WTC11 (cell line): ENCODE data around the gene MROH2B. TPM values are rescaled to one million over a fixed set of nuclear protein-coding genes. Genes with fewer than 3 reads are reported as not detected.

Experiments used
- ATAC-seq: fragments of 200-7000 bp; cut with Tn5 transposase; 2 replicates; pipeline ENCODE4 v1.10.0; 2021; ENCODE audit warnings: mild to moderate bottlenecking, moderate library complexity
- CTCF ChIA-PET: fragments of 300-600 bp; sonication (Branson Sonifier 250); formaldehyde crosslinking; loops from one replicate; lab custom pipeline; 2021; ENCODE audit warnings: antibody characterized with exemption; lab: Charles Lee
- POLR2A ChIA-PET: fragments of 350-600 bp; sonication (Branson Sonifier 250); formaldehyde crosslinking; loops from one replicate; lab custom pipeline; 2021; ENCODE audit warnings: antibody characterized with exemption; lab: Charles Lee
- DNase-seq: peaks from one replicate; pipeline ENCODE4 v3.0.0; 2021; ENCODE audit warnings: low spot score
- H3K27ac Mint-ChIP-seq: 2 replicates; pipeline ENCODE4 v1.8.0; 2021; ENCODE audit warnings: mixed read lengths
- H3K27me3 Mint-ChIP-seq: 2 replicates; pipeline ENCODE4 v1.8.0; 2021; ENCODE audit warnings: low read depth, mild to moderate bottlenecking, moderate library complexity, mixed read lengths
- H3K36me3 Mint-ChIP-seq: 2 replicates; pipeline ENCODE4 v1.8.0; 2021; ENCODE audit warnings: mixed read lengths
- H3K4me1 Mint-ChIP-seq: 2 replicates; pipeline ENCODE4 v1.8.0; 2022; ENCODE audit warnings: mixed read lengths
- H3K4me3 Mint-ChIP-seq: 2 replicates; pipeline ENCODE4 v1.8.0; 2021; ENCODE audit warnings: mild to moderate bottlenecking, moderate library complexity, mixed read lengths
- H3K9me3 Mint-ChIP-seq: 2 replicates; pipeline ENCODE4 v1.8.0; 2021; ENCODE audit warnings: mixed read lengths
- AR ChIP-seq: fragments of 250-450 bp; sonication (Bioruptor Pico); IDR thresholded peaks from 2 replicates; pipeline ENCODE4 v1.9.0; 2021; ENCODE audit warnings: mild to moderate bottlenecking
- E2F4 ChIP-seq: sonication (generic); formaldehyde crosslinking; IDR thresholded peaks from 2 replicates; pipeline ENCODE4 v1.8.1; 2022; ENCODE audit warnings: low read depth, mild to moderate bottlenecking, moderate library complexity, missing genetic modification reagents, borderline replicate concordance
- ESRRA ChIP-seq: sonication (generic); formaldehyde crosslinking; IDR thresholded peaks from 2 replicates; pipeline ENCODE4 v1.8.1; 2022; ENCODE audit warnings: mild to moderate bottlenecking, missing genetic modification reagents, borderline replicate concordance
- GTF2I ChIP-seq: fragments of 250-450 bp; sonication (Bioruptor Pico); conservative IDR thresholded peaks from 2 replicates; pipeline ENCODE4 v1.4.0; 2021; ENCODE audit warnings: mild to moderate bottlenecking
- HMGXB4 ChIP-seq: sonication (generic); formaldehyde crosslinking; IDR thresholded peaks from 2 replicates; pipeline ENCODE4 v1.8.1; 2023; ENCODE audit warnings: mild to moderate bottlenecking, moderate library complexity, missing genetic modification reagents
- KAT7 ChIP-seq: sonication (generic); formaldehyde crosslinking; IDR thresholded peaks from 2 replicates; pipeline ENCODE4 v1.8.1; 2023; ENCODE audit warnings: missing genetic modification reagents, mild to moderate bottlenecking, borderline replicate concordance
- NFATC4 ChIP-seq: fragments of 250-450 bp; sonication (Bioruptor Pico); IDR thresholded peaks from 2 replicates; pipeline ENCODE4 v1.9.0; 2021; ENCODE audit warnings: mild to moderate bottlenecking
- NR1H2 ChIP-seq: sonication (generic); formaldehyde crosslinking; IDR thresholded peaks from 2 replicates; pipeline ENCODE4 v1.9.0; 2021; ENCODE audit warnings: mild to moderate bottlenecking, moderate library complexity, missing genetic modification reagents
- NR2C2 ChIP-seq: sonication (generic); formaldehyde crosslinking; IDR thresholded peaks from 2 replicates; pipeline ENCODE4 v1.8.0; 2022; ENCODE audit warnings: mild to moderate bottlenecking, missing genetic modification reagents
- PRRX2 ChIP-seq: fragments of 250-450 bp; sonication (Bioruptor Pico); IDR thresholded peaks from 2 replicates; pipeline ENCODE4 v1.8.0; 2021; ENCODE audit warnings: mild to moderate bottlenecking
- RORB ChIP-seq: fragments of 250-450 bp; sonication (Bioruptor Pico); IDR thresholded peaks from 2 replicates; pipeline ENCODE4 v1.9.0; 2021; ENCODE audit warnings: mild to moderate bottlenecking
- TCF7 ChIP-seq: sonication (generic); formaldehyde crosslinking; IDR thresholded peaks from 2 replicates; pipeline ENCODE4 v1.8.0; 2022; ENCODE audit warnings: mild to moderate bottlenecking, low read depth, missing genetic modification reagents, moderate library complexity
- ZNF121 ChIP-seq: sonication (generic); formaldehyde crosslinking; IDR thresholded peaks from 2 replicates; pipeline ENCODE4 v1.8.0; 2023; ENCODE audit warnings: missing genetic modification reagents
- ZNF138 ChIP-seq: sonication (generic); formaldehyde crosslinking; conservative IDR thresholded peaks from 2 replicates; pipeline ENCODE4 v1.8.1; 2022; ENCODE audit warnings: mild to moderate bottlenecking, moderate library complexity, missing genetic modification reagents
- ZNF219 ChIP-seq: sonication (generic); formaldehyde crosslinking; IDR thresholded peaks from 2 replicates; pipeline ENCODE4 v1.8.0; 2023; ENCODE audit warnings: missing genetic modification reagents, mild to moderate bottlenecking, borderline replicate concordance
- ZNF396 ChIP-seq: fragments of 250-450 bp; sonication (Bioruptor Pico); IDR thresholded peaks from 2 replicates; pipeline ENCODE4 v1.8.0; 2021; ENCODE audit warnings: mild to moderate bottlenecking, moderate library complexity, borderline replicate concordance
- ZNF512 ChIP-seq: sonication (generic); formaldehyde crosslinking; IDR thresholded peaks from 2 replicates; pipeline ENCODE4 v1.8.1; 2022; ENCODE audit warnings: missing genetic modification reagents, borderline replicate concordance
- ZNF671 ChIP-seq: fragments of 250-450 bp; sonication (Bioruptor Pico); IDR thresholded peaks from 2 replicates; pipeline ENCODE4 v1.8.0; 2021; ENCODE audit warnings: mild to moderate bottlenecking
- ZSCAN18 ChIP-seq: fragments of 250-450 bp; sonication (Bioruptor Pico); IDR thresholded peaks from 2 replicates; pipeline ENCODE4 v2.1.2; 2022; ENCODE audit warnings: mild to moderate bottlenecking, moderate library complexity
- total RNA-seq: library from RNA; stranded (reverse); gene quantifications from 3 replicates; pipeline ENCODE4 v1.2.3, GENCODE V29; 2021
- TF ChIP-seq, protein P1 (sequence below): sonication (generic); formaldehyde crosslinking; IDR thresholded peaks from 2 replicates; pipeline ENCODE4 v1.8.0; 2022; ENCODE audit warnings: mild to moderate bottlenecking, missing genetic modification reagents
- TF ChIP-seq, protein P2 (sequence below): sonication (generic); formaldehyde crosslinking; IDR thresholded peaks from 2 replicates; pipeline ENCODE4 v1.8.0; 2022; ENCODE audit warnings: mild to moderate bottlenecking, missing genetic modification reagents
- TF ChIP-seq, protein P3 (sequence below): sonication (generic); formaldehyde crosslinking; IDR thresholded peaks from 2 replicates; pipeline ENCODE4 v1.8.0; 2023; ENCODE audit warnings: missing genetic modification reagents
- TF ChIP-seq, protein P4 (sequence below): sonication (generic); formaldehyde crosslinking; IDR thresholded peaks from 2 replicates; pipeline ENCODE4 v1.8.1; 2023; ENCODE audit warnings: mild to moderate bottlenecking, missing genetic modification reagents, moderate library complexity

Gene MROH2B
- total RNA-seq, 1 experiment from 2014 or later = not detected

- 0 out of 2 replicates have a peak, but pooled peaks cover 7% of the 10 kb centered on the region for H3K36me3 Mint-ChIP-seq
- no peak overlapping the region for H3K27ac Mint-ChIP-seq
- ChIA-PET POLR2A (no interaction called here), CTCF (no interaction called here)
- ATAC-seq (no peak), DNase-seq (no peak)
- no peaks in the 10 kb centered on the region for H3K27me3 Mint-ChIP-seq
- H3K4me3 Mint-ChIP-seq = no peak overlapping the region
- H3K9me3 Mint-ChIP-seq = peaks cover 14% of the 10 kb centered on the region
- H3K4me1 Mint-ChIP-seq = no peaks in the 10 kb centered on the region
- TF ChIP-seq ZSCAN18 (CRISPR knock-in tag) (no peak), PRRX2 (CRISPR knock-in tag) (no peak), GTF2I (CRISPR knock-in tag) (no peak), TCF7 (CRISPR knock-in tag) (no peak), KAT7 (no peak), HMGXB4 (CRISPR knock-in tag) (no peak), NFATC4 (CRISPR knock-in tag) (no peak), ESRRA (no peak), NR1H2 (CRISPR knock-in tag) (no peak), ZNF512 (CRISPR knock-in tag) (no peak), ZNF671 (CRISPR knock-in tag) (no peak), ZNF121 (CRISPR knock-in tag) (no peak), E2F4 (no peak), ZNF138 (CRISPR knock-in tag) (no peak)
- TF ChIP-seq, protein P1, sequence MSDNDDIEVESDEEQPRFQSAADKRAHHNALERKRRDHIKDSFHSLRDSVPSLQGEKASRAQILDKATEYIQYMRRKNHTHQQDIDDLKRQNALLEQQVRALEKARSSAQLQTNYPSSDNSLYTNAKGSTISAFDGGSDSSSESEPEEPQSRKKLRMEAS (CRISPR knock-in tag) = no peak
- TF ChIP-seq, protein P2, sequence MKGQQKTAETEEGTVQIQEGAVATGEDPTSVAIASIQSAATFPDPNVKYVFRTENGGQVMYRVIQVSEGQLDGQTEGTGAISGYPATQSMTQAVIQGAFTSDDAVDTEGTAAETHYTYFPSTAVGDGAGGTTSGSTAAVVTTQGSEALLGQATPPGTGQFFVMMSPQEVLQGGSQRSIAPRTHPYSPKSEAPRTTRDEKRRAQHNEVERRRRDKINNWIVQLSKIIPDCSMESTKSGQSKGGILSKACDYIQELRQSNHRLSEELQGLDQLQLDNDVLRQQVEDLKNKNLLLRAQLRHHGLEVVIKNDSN (CRISPR knock-in tag) = no peak
- TF ChIP-seq, protein P3, sequence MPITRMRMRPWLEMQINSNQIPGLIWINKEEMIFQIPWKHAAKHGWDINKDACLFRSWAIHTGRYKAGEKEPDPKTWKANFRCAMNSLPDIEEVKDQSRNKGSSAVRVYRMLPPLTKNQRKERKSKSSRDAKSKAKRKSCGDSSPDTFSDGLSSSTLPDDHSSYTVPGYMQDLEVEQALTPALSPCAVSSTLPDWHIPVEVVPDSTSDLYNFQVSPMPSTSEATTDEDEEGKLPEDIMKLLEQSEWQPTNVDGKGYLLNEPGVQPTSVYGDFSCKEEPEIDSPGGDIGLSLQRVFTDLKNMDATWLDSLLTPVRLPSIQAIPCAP (CRISPR knock-in tag) = no peak
These were observed 86.3 kb downstream of the MROH2B start for GRCh38 chr5:40984884-40985283.

DNA sequence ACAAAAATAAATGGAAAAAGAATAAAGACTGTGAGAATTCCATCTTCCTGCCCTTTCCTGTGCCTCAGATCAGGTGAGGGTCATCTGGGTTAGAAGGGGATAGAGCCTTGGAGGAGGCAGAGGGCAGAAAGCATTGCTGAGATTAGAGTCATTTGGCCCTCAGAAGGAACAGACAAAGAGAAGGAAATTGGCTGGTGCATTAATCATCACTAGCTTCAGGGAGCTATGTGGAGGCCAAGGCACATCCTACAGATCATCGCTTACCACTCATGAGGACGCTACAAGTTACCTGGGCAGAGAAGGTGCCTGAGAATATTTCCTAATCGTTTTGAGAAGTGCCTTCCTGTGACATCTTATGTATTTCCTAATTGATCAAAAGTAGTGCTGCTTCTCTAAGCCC, 87.4 kb downstream of the MROH2B start:
- ATAC-seq (no peak), DNase-seq (no peak)
- ChIA-PET POLR2A (no interaction called here), CTCF (no interaction called here)
- H3K27me3 Mint-ChIP-seq = no peaks in the 10 kb centered on the region
- H3K4me1 Mint-ChIP-seq = no peaks in the 10 kb centered on the region
- H3K9me3 Mint-ChIP-seq = peaks cover 17% of the 10 kb centered on the region
- TF ChIP-seq ZNF219 (CRISPR knock-in tag) = no peak
- TF ChIP-seq, protein P4, sequence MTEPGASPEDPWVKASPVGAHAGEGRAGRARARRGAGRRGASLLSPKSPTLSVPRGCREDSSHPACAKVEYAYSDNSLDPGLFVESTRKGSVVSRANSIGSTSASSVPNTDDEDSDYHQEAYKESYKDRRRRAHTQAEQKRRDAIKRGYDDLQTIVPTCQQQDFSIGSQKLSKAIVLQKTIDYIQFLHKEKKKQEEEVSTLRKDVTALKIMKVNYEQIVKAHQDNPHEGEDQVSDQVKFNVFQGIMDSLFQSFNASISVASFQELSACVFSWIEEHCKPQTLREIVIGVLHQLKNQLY = no peak
- no peak for TF ChIP-seq RORB (CRISPR knock-in tag)
- no peak for TF ChIP-seq PRRX2 (CRISPR knock-in tag)
- no peak for TF ChIP-seq ZNF396 (CRISPR knock-in tag)
- no peak for TF ChIP-seq AR (CRISPR knock-in tag)
- TF ChIP-seq NR2C2 (CRISPR knock-in tag) = no peak
- no peak for TF ChIP-seq E2F4
- H3K4me3 Mint-ChIP-seq = no peak overlapping the region
- H3K36me3 Mint-ChIP-seq = 0 out of 2 replicates have a peak, but pooled peaks cover 7% of the 10 kb centered on the region
- no peak overlapping the region for H3K27ac Mint-ChIP-seq
